Tibial artery (tissue), 4 donors: Measurements from ENCODE around the gene RAI2.

Source experiments
- DNase-seq, 2 donors: peaks; one replicate each; pipeline ENCODE4 v3.0.0-alpha.2; 2019
- H3K27ac ChIP-seq, 2 donors: fragments of 200-600 bp; sonication (generic) in 1 of 2; 1 replicate in 1 of 2; 2 replicates in 1 of 2; pipeline ENCODE4 v1.5.1; 2018 to 2019; ENCODE audit warnings: mild to moderate bottlenecking in 1 of 2
- H3K27me3 ChIP-seq, 2 donors: fragments of 200-600 bp; sonication (generic) in 1 of 2; one replicate each; pipeline versions ENCODE4 v1.5.1 to v1.6.0; 2016 to 2019
- H3K36me3 ChIP-seq, 3 donors: fragments of 200-600 bp; sonication (generic) in 2 of 3; one replicate each; pipeline ENCODE4 v1.5.1; 2016 to 2019; ENCODE audit warnings: mild to moderate bottlenecking in 2 of 3
- H3K4me1 ChIP-seq, 4 donors: fragments of 200-600 bp; sonication (generic) in 2 of 4; 1 replicate in 3 of 4; 2 replicates in 1 of 4; pipeline ENCODE4 v1.5.1; 2016 to 2019
- H3K4me3 ChIP-seq, 2 donors: fragments of 200-600 bp; sonication (generic) in 1 of 2; 1 replicate in 1 of 2; 2 replicates in 1 of 2; pipeline ENCODE4 v1.5.1; 2018 to 2019; ENCODE audit warnings: mild to moderate bottlenecking in 2 of 2
- H3K9me3 ChIP-seq, 3 donors: fragments of 200-600 bp; sonication (generic) in 1 of 3; one replicate each; pipeline ENCODE4 v1.5.1; 2016 to 2019
- intact Hi-C: fragments of 100-400 bp; cut with DNase I; formaldehyde crosslinking; loops from one replicate; pipeline ENCODE4 v1.15.0; 2023; ENCODE audit warnings: low total_unique reads
- TF ChIP-seq, protein P1 (sequence below), 2 experiments: fragments of 200-600 bp in 1 of 2; fragments of 450-650 bp in 1 of 2; IDR thresholded peaks; one replicate each; pipeline ENCODE4 v1.5.1; 2017 to 2019; ENCODE audit warnings: antibody characterized with exemption in 2 of 2, mild to moderate bottlenecking in 1 of 2, moderate library complexity in 1 of 2

Gene RAI2

DNA sequence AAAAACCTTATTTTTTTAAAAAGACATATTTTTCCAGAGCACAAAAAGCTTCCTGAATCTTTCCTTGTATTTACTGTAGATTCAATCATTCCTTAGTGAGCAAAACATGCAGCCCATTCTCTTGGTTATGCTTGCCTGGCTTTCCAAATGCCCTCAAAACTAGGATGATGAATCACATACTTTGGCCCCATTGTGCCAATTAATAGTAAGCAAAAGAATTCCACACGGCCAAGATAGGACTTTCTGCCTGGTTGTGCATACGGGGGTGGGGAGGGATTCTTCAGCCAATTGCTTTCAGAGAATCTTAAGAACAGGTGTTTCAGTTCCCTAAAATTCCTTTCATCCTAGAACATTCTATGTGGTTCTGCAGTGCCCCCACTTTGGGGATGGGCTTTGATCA is 7.0 kb downstream of the RAI2 start:
- no peak overlapping the region for H3K27ac ChIP-seq
- intact Hi-C loops = no loop called here
- H3K36me3 ChIP-seq = no peaks in the 10 kb centered on the region
- H3K27me3 ChIP-seq = no peaks in the 10 kb centered on the region
- H3K4me1 ChIP-seq = peaks cover 0 to 13% (median 0%) of the 10 kb centered on the region in 4 donors
- DNase-seq = no peak
- TF ChIP-seq, protein P1, sequence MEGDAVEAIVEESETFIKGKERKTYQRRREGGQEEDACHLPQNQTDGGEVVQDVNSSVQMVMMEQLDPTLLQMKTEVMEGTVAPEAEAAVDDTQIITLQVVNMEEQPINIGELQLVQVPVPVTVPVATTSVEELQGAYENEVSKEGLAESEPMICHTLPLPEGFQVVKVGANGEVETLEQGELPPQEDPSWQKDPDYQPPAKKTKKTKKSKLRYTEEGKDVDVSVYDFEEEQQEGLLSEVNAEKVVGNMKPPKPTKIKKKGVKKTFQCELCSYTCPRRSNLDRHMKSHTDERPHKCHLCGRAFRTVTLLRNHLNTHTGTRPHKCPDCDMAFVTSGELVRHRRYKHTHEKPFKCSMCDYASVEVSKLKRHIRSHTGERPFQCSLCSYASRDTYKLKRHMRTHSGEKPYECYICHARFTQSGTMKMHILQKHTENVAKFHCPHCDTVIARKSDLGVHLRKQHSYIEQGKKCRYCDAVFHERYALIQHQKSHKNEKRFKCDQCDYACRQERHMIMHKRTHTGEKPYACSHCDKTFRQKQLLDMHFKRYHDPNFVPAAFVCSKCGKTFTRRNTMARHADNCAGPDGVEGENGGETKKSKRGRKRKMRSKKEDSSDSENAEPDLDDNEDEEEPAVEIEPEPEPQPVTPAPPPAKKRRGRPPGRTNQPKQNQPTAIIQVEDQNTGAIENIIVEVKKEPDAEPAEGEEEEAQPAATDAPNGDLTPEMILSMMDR (IDR thresholded peaks at IDR 0.05) = no peak
- no peaks in the 10 kb centered on the region for H3K9me3 ChIP-seq
- no peak overlapping the region for H3K4me3 ChIP-seq

DNA sequence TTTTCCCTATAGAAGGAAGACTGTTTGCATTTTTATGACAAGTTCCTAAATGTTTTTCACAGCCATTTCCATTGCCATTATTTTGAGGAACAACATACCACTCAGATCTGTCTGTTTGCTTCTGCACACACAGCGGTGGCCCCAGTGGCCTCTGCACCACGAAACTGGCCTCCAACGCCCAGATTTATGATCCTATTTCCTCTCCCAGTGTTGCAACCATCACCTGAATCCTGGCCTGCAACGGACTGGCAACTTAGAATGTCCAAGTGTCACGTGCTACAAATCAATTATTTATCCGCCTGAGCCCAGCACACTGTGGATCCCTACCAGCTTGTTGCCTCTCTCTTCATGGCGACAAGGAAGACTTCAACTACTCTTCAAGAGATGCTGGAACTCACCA is 9.2 kb downstream of the RAI2 start:
- H3K27ac ChIP-seq = no peak overlapping the region
- no peaks in the 10 kb centered on the region for H3K27me3 ChIP-seq
- no peak overlapping the region for H3K4me3 ChIP-seq
- no peak for DNase-seq
- TF ChIP-seq, protein P1 (IDR thresholded peaks at IDR 0.05) = no peak
- intact Hi-C loops = no loop called here
- no peaks in the 10 kb centered on the region for H3K36me3 ChIP-seq
- no peaks in the 10 kb centered on the region for H3K9me3 ChIP-seq
- H3K4me1 ChIP-seq = peaks cover 0 to 7% (median 0%) of the 10 kb centered on the region in 4 donors

DNA sequence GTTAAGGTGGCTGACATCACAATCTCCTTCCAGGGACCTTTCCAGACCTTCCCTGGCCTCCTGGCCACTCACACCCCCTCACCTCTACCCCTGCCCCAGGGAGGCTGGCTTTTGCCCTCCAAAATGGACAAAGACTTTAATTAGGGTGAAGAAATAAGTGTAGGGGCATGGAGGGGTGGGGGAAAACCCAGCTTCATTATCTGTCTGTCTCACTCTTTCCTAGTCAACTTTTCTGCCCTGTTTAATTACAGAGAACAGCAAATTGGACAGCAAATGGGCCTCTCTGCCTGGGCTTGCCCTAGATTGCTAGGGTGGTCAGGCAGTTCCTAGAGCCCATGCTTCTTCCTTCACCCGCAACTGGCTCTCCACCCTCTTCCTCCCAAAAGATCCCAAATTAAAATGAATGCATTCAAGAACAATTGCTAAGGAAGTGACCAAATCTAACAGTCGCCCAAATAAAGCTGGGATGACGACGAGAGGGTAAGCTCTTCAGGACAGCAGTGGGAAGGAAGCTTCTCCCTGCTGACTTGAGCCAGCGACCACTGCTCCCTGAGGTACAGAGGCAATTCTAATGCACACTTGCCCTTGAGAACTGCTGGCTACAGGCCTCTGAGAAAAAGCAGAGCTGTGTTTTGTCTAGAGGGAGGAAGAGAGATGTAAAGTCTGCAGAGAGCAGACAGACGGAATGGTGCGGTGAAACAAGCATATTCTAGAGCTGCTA is 12.4 kb downstream of the RAI2 start:
- TF ChIP-seq, protein P1 (IDR thresholded peaks at IDR 0.05) = no peak
- Histone ChIP-seq H3K4me3 (no peak overlapping the region), H3K36me3 (no peaks in the 10 kb centered on the region), H3K27ac (no peak overlapping the region), H3K27me3 (no peaks in the 10 kb centered on the region), H3K9me3 (no peaks in the 10 kb centered on the region), H3K4me1 (no peaks in the 10 kb centered on the region)
- intact Hi-C loops = no loop called here
- DNase-seq = no peak

DNA sequence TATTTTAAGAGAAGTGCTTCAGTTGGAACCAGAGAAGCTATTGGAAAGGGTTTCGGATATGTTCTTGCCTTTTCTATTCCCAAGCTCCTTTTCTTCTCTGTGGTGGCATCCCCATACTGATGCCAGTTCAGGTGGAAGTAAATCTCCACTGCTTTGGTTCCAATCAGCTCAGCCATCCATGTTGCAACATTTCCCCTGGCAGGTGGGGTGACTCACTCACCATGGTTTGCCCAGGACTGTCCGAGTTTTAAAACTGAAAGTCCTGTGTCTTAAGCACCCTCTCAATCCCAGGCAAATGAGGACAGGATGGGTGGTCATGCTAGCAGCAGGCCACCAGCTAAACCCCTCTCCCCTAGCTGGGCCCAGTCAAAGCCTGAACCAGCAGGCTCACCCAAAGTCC is 15.1 kb downstream of the RAI2 start:
- H3K4me1 ChIP-seq = no peaks in the 10 kb centered on the region
- intact Hi-C loops = no loop called here
- TF ChIP-seq, protein P1 (IDR thresholded peaks at IDR 0.05) = no peak

DNA sequence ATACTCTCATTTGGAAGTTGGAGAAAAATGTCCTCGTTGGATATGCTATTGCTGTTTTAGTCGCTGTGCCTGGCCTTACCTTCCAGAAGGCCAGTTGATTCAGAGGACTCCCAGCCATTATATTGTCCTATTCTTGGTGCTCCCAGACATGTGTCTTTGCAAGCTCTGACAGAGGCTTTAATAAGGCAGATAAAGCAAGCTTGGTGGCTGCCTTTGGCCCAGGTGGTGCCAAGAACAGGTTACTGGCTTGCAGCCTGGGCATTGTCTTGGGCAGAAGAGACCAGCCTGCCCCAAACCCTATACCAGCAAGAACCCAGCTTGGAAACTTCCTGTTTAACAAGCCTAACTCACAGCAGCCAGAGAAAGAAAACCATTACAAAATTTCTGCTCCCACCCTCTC is 16.9 kb downstream of the RAI2 start:
- DNase-seq = no peak
- TF ChIP-seq, protein P1 (IDR thresholded peaks at IDR 0.05) = no peak
- Histone ChIP-seq H3K27ac (no peak overlapping the region), H3K4me3 (no peak overlapping the region), H3K27me3 (no peaks in the 10 kb centered on the region), H3K36me3 (no peaks in the 10 kb centered on the region), H3K4me1 (no peaks in the 10 kb centered on the region), H3K9me3 (no peaks in the 10 kb centered on the region)
- intact Hi-C loops = no loop called here

More for the DNA sequence above, 15.1 kb downstream of the RAI2 start:
- no peaks in the 10 kb centered on the region for H3K9me3 ChIP-seq
- DNase-seq = no peak
- H3K27ac ChIP-seq = no peak overlapping the region
- H3K36me3 ChIP-seq = no peaks in the 10 kb centered on the region
- no peaks in the 10 kb centered on the region for H3K27me3 ChIP-seq
- no peak overlapping the region for H3K4me3 ChIP-seq
